Esophagus muscularis mucosa (tissue), 3 donors: ENCODE data around the gene CARD6.

Experiments
- POLR2A ChIP-seq: fragments of 450-650 bp; IDR thresholded peaks from one replicate; pipeline ENCODE4 v1.6.1; 2017; ENCODE audit warnings: antibody characterized with exemption, moderate library complexity, mild to moderate bottlenecking, low read depth
- TF ChIP-seq, protein P1 (sequence below), 3 experiments: fragments of 200-600 bp in 2 of 3; fragments of 450-650 bp in 1 of 3; sonication (generic) in 2 of 3; IDR thresholded peaks; one replicate each; pipeline ENCODE4 v1.5.1; 2017 to 2019; ENCODE audit warnings: antibody characterized with exemption in 3 of 3, mild to moderate bottlenecking in 2 of 3, moderate library complexity in 1 of 3

DNA sequence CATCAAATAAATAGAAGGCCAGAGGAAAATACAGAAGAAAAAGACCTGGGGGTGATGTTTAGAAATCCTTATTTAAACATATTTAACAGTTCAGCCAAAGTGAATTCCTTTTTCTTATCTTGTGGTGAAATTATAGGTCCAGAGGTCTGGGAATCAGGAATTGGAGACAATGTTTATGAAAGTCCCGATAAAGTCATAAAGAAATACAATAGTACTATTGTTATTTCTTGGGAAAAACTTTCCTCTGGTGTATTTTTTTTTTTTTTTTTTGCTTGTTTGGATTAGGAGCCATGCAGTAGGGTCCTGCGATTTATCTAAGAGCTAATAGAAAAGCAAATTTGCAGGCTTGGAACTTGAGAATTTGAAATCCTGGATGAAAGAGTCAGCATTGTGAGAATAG is 68.6 kb downstream of the CARD6 start:
- TF ChIP-seq POLR2A: no peak
- TF ChIP-seq, protein P1, sequence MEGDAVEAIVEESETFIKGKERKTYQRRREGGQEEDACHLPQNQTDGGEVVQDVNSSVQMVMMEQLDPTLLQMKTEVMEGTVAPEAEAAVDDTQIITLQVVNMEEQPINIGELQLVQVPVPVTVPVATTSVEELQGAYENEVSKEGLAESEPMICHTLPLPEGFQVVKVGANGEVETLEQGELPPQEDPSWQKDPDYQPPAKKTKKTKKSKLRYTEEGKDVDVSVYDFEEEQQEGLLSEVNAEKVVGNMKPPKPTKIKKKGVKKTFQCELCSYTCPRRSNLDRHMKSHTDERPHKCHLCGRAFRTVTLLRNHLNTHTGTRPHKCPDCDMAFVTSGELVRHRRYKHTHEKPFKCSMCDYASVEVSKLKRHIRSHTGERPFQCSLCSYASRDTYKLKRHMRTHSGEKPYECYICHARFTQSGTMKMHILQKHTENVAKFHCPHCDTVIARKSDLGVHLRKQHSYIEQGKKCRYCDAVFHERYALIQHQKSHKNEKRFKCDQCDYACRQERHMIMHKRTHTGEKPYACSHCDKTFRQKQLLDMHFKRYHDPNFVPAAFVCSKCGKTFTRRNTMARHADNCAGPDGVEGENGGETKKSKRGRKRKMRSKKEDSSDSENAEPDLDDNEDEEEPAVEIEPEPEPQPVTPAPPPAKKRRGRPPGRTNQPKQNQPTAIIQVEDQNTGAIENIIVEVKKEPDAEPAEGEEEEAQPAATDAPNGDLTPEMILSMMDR (IDR thresholded peaks at IDR 0.05): no peak
